VCaP (cell line): ENCODE results near the gene NME7.

Source experiments
- H3K27ac ChIP-seq: fragments of 450-650 bp; 2 replicates; pipeline ENCODE4 v1.5.1; 2017
- CTCF ChIP-seq: fragments of 450-650 bp; conservative IDR thresholded peaks from 2 replicates; pipeline ENCODE4 v1.5.1; 2017; ENCODE audit warnings: mild to moderate bottlenecking, moderate library complexity

Gene NME7

GRCh38 chr1:169326261-169326955, 41.2 kb downstream of the NME7 start:
- H3K27ac ChIP-seq: no peak overlapping the region
- TF ChIP-seq CTCF: no peak

GRCh38 chr1:169325117-169325516, 42.5 kb downstream of the NME7 start:
- TF ChIP-seq CTCF: no peak
- H3K27ac ChIP-seq: no peak overlapping the region

- no peak for TF ChIP-seq CTCF
- no peak overlapping the region for H3K27ac ChIP-seq
These were observed 45.5 kb downstream of the NME7 start for GRCh38 chr1:169322138-169322537.

GRCh38 chr1:169321539-169321938, 46.1 kb downstream of the NME7 start:
- no peak overlapping the region for H3K27ac ChIP-seq
- no peak for TF ChIP-seq CTCF

GRCh38 chr1:169318536-169319244, 48.9 kb downstream of the NME7 start:
- no peak overlapping the region for H3K27ac ChIP-seq
- TF ChIP-seq CTCF: no peak

GRCh38 chr1:169316556-169316955, 51.0 kb downstream of the NME7 start:
- H3K27ac ChIP-seq: no peak overlapping the region
- TF ChIP-seq CTCF: no peak

GRCh38 chr1:169312084-169312954, 55.3 kb downstream of the NME7 start:
- no peak for TF ChIP-seq CTCF
- H3K27ac ChIP-seq: no peak overlapping the region
